HG03378 (cell line): ENCODE measurements around the gene NTRK3.

Experiments
- ATAC-seq: cut with Tn5 transposase; IDR thresholded peaks from one replicate; pipeline ENCODE4 v1.9.1; 2021; ENCODE audit warnings: mild to moderate bottlenecking, moderate library complexity; ENCODE audit not compliant: unreplicated experiment

The NTRK3 gene

GRCh38 chr15:88126695-88127431, 129.7 kb downstream of the NTRK3 start:
- no peak for ATAC-seq

- no peak for ATAC-seq
Observed at GRCh38 chr15:88125576-88125975, 131.0 kb downstream of the NTRK3 start.

GRCh38 chr15:88124199-88124598, 132.3 kb downstream of the NTRK3 start:
- ATAC-seq: no peak

- ATAC-seq: no peak
Observed at GRCh38 chr15:88121968-88122530, 134.5 kb downstream of the NTRK3 start.

- ATAC-seq: no peak
Observed at GRCh38 chr15:88120026-88120425, 136.5 kb downstream of the NTRK3 start.

- no peak for ATAC-seq
Observed at GRCh38 chr15:88118741-88119140, 137.8 kb downstream of the NTRK3 start.

- ATAC-seq: no peak
Observed at GRCh38 chr15:88118035-88118434, 138.5 kb downstream of the NTRK3 start.

- ATAC-seq: no peak
Observed at GRCh38 chr15:88115486-88116152, 140.9 kb downstream of the NTRK3 start.

GRCh38 chr15:88113613-88114308, 142.8 kb downstream of the NTRK3 start:
- no peak for ATAC-seq

- ATAC-seq: no peak
Observed at GRCh38 chr15:88108991-88109390, 147.5 kb downstream of the NTRK3 start.

GRCh38 chr15:88108477-88108876, 148.1 kb downstream of the NTRK3 start:
- ATAC-seq: no peak

GRCh38 chr15:88106074-88106473, 150.5 kb downstream of the NTRK3 start:
- ATAC-seq: no peak

GRCh38 chr15:88104357-88104756, 152.2 kb downstream of the NTRK3 start:
- ATAC-seq: no peak

GRCh38 chr15:88100181-88100580, 156.4 kb downstream of the NTRK3 start:
- no peak for ATAC-seq

GRCh38 chr15:88098361-88098760, 158.2 kb downstream of the NTRK3 start:
- no peak for ATAC-seq

GRCh38 chr15:88091444-88092016, 165.0 kb downstream of the NTRK3 start:
- ATAC-seq: no peak

GRCh38 chr15:88090481-88091011, 166.0 kb downstream of the NTRK3 start:
- ATAC-seq: no peak

- ATAC-seq: no peak
Observed at GRCh38 chr15:88089731-88090130, 166.8 kb downstream of the NTRK3 start.

- ATAC-seq: no peak
Observed at GRCh38 chr15:88089024-88089620, 167.4 kb downstream of the NTRK3 start.
